ENCODE data around the gene ACP4. TPM values are rescaled to one million over a fixed set of nuclear protein-coding genes. Genes with fewer than 3 reads are reported as not detected.

Gene ACP4
- total and polyA plus RNA-seq, 2 donors (not counting 1 experiment from before 2014, with no cell fraction given), result not detected

- Mint-ChIP-seq H3K9me3 (ENCODE audit: insufficient read depth) (no peaks in the 10 kb centered on the region), H3K4me3 (no peak overlapping the region), H3K27ac (no peak overlapping the region), H3K27me3 (peaks cover 64% of the 10 kb centered on the region), H3K4me1 (peaks cover 7% of the 10 kb centered on the region)
- 52% methylated on average over 20 of the region's 25 CpGs for WGBS (ENCODE audit: insufficient coverage)
- H3K27ac ChIP-seq (ENCODE audit: low read length in 2 of 2), result no peak overlapping the region
- H3K9ac ChIP-seq (ENCODE audit: low read length), result no peak overlapping the region
- no peaks in the 10 kb centered on the region for H3K79me2 ChIP-seq (ENCODE audit: control insufficient read depth, insufficient read depth, low read length)
- TF ChIP-seq, protein P1, sequence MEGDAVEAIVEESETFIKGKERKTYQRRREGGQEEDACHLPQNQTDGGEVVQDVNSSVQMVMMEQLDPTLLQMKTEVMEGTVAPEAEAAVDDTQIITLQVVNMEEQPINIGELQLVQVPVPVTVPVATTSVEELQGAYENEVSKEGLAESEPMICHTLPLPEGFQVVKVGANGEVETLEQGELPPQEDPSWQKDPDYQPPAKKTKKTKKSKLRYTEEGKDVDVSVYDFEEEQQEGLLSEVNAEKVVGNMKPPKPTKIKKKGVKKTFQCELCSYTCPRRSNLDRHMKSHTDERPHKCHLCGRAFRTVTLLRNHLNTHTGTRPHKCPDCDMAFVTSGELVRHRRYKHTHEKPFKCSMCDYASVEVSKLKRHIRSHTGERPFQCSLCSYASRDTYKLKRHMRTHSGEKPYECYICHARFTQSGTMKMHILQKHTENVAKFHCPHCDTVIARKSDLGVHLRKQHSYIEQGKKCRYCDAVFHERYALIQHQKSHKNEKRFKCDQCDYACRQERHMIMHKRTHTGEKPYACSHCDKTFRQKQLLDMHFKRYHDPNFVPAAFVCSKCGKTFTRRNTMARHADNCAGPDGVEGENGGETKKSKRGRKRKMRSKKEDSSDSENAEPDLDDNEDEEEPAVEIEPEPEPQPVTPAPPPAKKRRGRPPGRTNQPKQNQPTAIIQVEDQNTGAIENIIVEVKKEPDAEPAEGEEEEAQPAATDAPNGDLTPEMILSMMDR (IDR thresholded peaks at IDR 0.05), result no peak
- no peak for TF ChIP-seq EZH2 (IDR thresholded peaks at IDR 0.05; ENCODE audit: borderline replicate concordance, insufficient read depth, low read depth, low read length, poor library complexity, severe bottlenecking)
- intact Hi-C loops (cut with micrococcal nuclease), result loop anchor here (5.0 kb wide), 1 partner anchor 842 kb away; no protein-coding TSS in a partner anchor
- ChIA-PET CTCF (interaction anchor here (0.5 to 3.2 kb wide), 7 partner anchors 142 to 644 kb away, joined by 3 to 15 read pairs (median 4); no protein-coding TSS in a partner anchor), POLR2A (no interaction called here)
- H3K36me3 ChIP-seq (replicated peaks in 1 of 2; ENCODE audit: control extremely low read depth in 1 of 2, control insufficient read depth in 1 of 2, extremely low read depth in 1 of 2, insufficient read depth in 2 of 2, low read length in 1 of 2), result no peaks in the 10 kb centered on the region
- H2AFZ ChIP-seq (ENCODE audit: insufficient read depth, low read depth, low read length, poor library complexity, severe bottlenecking), result no peak overlapping the region
- H3K9me3 ChIP-seq (ENCODE audit: control extremely low read depth in 1 of 3, control insufficient read depth in 2 of 3, insufficient read depth in 1 of 3, low read length in 2 of 3), result peaks cover 0 to 25% (median 1%) of the 10 kb centered on the region in 3 donors
- no peaks in the 10 kb centered on the region for H4K20me1 ChIP-seq (ENCODE audit: control insufficient read depth, insufficient read depth, low read length, poor library complexity, severe bottlenecking)
- no peak overlapping the region for H3K4me3 ChIP-seq (ENCODE audit: control extremely low read depth in 1 of 5, extremely low read depth in 1 of 5, insufficient read depth in 1 of 5, low read depth in 2 of 5, low read length in 4 of 5)
- H3K4me1 ChIP-seq (ENCODE audit: control insufficient read depth in 2 of 2, insufficient read depth in 2 of 2, low read length in 2 of 2), result peaks cover 6 to 8% of the 10 kb centered on the region in 2 donors
- no peak overlapping the region for H3K4me2 ChIP-seq (replicated peaks; ENCODE audit: low read depth, low read length, poor library complexity, severe bottlenecking)
- peaks cover 0 to 58% (median 26%) of the 10 kb centered on the region in 4 experiments for H3K27me3 ChIP-seq (replicated peaks in 1 of 4; ENCODE audit: control extremely low read depth in 1 of 4, control insufficient read depth in 3 of 4, insufficient read depth in 4 of 4, low read length in 3 of 4)
- ATAC-seq (ENCODE audit: low read depth), result no peak
- no peak for DNase-seq
Measured at GRCh38 chr19:50779504-50780457, 10.4 kb upstream of the ACP4 start.
